AG10803 (cell line): ENCODE measurements around the gene RPL28.

Experiments
- DNase-seq: peaks from one replicate; pipeline ENCODE4 v3.0.0; 2010; ENCODE audit warnings: low read depth
- H3K4me3 ChIP-seq: 2 replicates; pipeline ENCODE4 v1.5.1; 2011; ENCODE audit warnings: mild to moderate bottlenecking, low read length, control low read depth
- TF ChIP-seq, protein P1 (sequence below): conservative IDR thresholded peaks from 2 replicates; pipeline ENCODE4 v1.5.1; 2011; ENCODE audit warnings: mild to moderate bottlenecking, low read length, control low read depth, inconsistent platforms

RPL28 gene

GRCh38 chr19:55431183-55431582 is 45.5 kb downstream of the RPL28 start:
- no peak overlapping the region for H3K4me3 ChIP-seq
- DNase-seq, result no peak
- TF ChIP-seq, protein P1, sequence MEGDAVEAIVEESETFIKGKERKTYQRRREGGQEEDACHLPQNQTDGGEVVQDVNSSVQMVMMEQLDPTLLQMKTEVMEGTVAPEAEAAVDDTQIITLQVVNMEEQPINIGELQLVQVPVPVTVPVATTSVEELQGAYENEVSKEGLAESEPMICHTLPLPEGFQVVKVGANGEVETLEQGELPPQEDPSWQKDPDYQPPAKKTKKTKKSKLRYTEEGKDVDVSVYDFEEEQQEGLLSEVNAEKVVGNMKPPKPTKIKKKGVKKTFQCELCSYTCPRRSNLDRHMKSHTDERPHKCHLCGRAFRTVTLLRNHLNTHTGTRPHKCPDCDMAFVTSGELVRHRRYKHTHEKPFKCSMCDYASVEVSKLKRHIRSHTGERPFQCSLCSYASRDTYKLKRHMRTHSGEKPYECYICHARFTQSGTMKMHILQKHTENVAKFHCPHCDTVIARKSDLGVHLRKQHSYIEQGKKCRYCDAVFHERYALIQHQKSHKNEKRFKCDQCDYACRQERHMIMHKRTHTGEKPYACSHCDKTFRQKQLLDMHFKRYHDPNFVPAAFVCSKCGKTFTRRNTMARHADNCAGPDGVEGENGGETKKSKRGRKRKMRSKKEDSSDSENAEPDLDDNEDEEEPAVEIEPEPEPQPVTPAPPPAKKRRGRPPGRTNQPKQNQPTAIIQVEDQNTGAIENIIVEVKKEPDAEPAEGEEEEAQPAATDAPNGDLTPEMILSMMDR, result no peak

DNA sequence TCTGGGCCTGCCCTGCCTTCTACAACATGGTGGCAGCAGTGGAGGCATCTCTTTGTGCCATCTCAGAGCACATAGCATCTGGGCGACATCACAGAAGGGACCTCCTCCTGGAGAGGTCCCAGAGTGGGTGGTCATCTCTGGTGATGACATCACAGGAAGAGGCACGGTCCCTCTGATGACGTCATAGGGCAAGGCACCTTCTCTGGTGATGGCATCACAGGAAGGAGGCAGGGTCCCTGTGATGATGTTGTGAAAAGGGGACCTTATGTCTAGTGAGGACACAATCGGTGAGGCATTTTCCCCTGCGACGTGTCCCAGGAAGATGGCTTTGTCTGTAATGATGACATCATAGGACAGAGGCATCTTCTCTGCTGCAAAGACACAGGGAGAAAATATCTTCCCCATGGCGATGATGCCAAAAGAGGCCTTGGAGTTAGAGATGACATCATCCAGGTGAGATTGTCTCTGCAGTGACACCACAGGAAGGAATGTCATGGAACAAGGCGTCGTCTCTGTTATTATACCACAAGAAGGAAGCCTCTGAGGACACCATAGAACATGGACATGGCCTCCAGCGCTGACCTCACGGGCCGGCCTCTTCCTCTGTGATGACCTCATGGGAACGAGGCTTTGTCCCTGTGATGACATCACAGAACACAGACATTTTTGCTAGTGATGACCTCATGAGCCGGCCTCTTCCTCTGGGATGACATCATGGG is 46.7 kb downstream of the RPL28 start:
- no peak for DNase-seq
- TF ChIP-seq, protein P1, result no peak
- no peak overlapping the region for H3K4me3 ChIP-seq

GRCh38 chr19:55433292-55433691 is 47.6 kb downstream of the RPL28 start:
- no peak for DNase-seq
- no peak overlapping the region for H3K4me3 ChIP-seq
- TF ChIP-seq, protein P1, result no peak

DNA sequence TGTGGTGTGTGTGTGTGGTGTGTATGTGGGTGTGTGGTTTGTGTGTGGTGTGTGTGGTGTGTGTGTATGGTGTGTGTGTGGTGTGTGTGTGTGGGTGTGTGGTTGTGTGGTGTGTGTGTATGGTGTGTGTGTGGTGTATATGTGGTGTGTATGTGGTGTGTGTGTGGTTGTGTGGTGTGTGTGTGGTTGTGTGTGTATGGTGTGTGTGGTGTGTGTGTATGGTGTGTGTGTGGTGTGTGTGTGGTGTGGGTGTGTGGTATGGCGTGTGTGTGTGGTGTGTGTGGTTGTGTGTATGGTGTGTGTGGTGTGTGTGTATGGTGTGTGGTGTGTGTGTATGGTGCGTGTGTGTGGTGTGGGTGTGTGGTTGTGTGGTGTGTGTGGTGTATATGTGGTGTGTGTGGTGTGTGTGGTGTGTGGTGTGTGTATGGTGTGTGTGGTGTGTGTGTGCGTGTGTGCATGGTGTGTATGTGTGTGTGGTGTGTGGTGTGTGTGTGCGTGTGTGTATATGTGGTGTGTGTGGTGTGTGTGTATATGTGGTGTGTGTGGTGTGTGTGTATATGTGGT is 48.7 kb downstream of the RPL28 start:
- no peak overlapping the region for H3K4me3 ChIP-seq
- TF ChIP-seq, protein P1, result no peak
- DNase-seq, result no peak

DNA sequence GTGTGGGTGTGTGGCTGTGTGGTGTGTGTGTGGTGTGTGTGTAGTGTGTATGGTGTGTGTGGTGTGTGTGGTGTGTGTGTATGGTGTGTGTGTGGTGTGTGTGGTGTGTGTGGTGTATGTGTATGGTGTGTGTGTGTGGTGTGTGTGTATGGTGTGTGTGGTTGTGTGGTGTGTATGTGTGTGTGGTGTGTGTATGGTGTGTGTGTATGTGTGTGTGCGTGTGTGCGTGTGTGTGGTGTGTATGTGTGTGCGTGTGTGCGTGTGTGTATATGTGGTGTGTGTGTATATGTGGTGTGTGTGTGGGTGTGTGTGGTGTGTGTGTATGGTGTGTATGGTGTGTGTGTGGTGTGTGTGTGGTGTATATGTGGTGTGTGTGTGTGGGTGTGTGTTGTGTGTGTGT is 49.3 kb downstream of the RPL28 start:
- TF ChIP-seq, protein P1, result no peak
- no peak overlapping the region for H3K4me3 ChIP-seq
- DNase-seq, result no peak

DNA sequence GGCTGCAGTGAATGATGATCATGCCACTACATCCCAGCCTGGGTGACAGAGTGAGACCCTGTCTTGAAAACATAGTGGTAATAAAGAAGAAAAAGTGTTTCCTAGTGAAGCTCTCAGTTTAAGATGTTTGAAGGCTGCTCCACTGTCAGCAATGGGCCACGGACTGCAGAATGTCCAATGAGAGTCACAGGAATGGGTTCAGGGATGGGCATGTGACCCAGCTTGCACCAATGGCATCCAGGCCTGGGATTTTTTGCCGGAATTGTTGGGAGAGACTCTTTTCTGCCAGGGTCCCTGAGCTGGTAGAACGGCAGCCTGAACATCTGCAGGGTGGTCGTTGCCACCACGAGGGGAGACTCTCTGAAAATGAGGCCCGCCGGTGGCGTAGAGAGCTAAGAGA is 51.1 kb downstream of the RPL28 start:
- TF ChIP-seq, protein P1, result no peak
- no peak for DNase-seq
- H3K4me3 ChIP-seq, result no peak overlapping the region

GRCh38 chr19:55437410-55437809 is 51.7 kb downstream of the RPL28 start:
- peak; percentile 39 for DNase-seq
- TF ChIP-seq, protein P1, result no peak
- H3K4me3 ChIP-seq, result no peak overlapping the region
